Eye (tissue), 1 donor: ENCODE data around the gene SPINT1.
A peak's percentile ranks its signal among the peaks of the same experiment; 100 is the strongest.

Experiments used
- DNase-seq: peaks from one replicate; pipeline ENCODE4 v3.0.0-alpha.2; 2015

SPINT1 gene

GRCh38 chr15:40843885-40844695 lies at the start of gene SPINT1:
Gene SPINT1 (plus strand): TSS chr15:40844048. CDS start chr15:40844555, 507 bp downstream.
- DNase-seq: peak; percentile 41

GRCh38 chr15:40796041-40796440 lies 47.8 kb upstream of the SPINT1 start:
- no peak for DNase-seq

- DNase-seq: no peak
Measured at GRCh38 chr15:40796512-40796911, 47.3 kb upstream of the SPINT1 start.

GRCh38 chr15:40799523-40799922 lies 44.3 kb upstream of the SPINT1 start:
- no peak for DNase-seq

- DNase-seq: no peak
Measured at GRCh38 chr15:40803076-40803475, 40.8 kb upstream of the SPINT1 start.

- DNase-seq: no peak
Measured at GRCh38 chr15:40803688-40804087, 40.2 kb upstream of the SPINT1 start.

GRCh38 chr15:40806672-40807027 lies 37.2 kb upstream of the SPINT1 start:
- DNase-seq: no peak

GRCh38 chr15:40807028-40807887 lies 36.6 kb upstream of the SPINT1 start, which contains the start of the genes DNAJC17 and ZFYVE19:
Gene DNAJC17 (minus strand): TSS chr15:40807473. CDS start chr15:40807446, 27 bp downstream.
Gene ZFYVE19 (plus strand): TSS chr15:40807089. CDS start chr15:40807590, 501 bp downstream.
- peak; percentile 99 for DNase-seq

GRCh38 chr15:40807888-40808461 lies 35.9 kb upstream of the SPINT1 start:
- no peak for DNase-seq

- DNase-seq: no peak
Measured at GRCh38 chr15:40808861-40809450, 34.9 kb upstream of the SPINT1 start.

- no peak for DNase-seq
Measured at GRCh38 chr15:40812721-40813425, 31.0 kb upstream of the SPINT1 start.

- DNase-seq: no peak
Measured at GRCh38 chr15:40815042-40815698, 28.7 kb upstream of the SPINT1 start.

GRCh38 chr15:40819048-40819447 lies 24.8 kb upstream of the SPINT1 start:
- DNase-seq: no peak

- no peak for DNase-seq
Measured at GRCh38 chr15:40821195-40821594, 22.7 kb upstream of the SPINT1 start.

GRCh38 chr15:40823572-40824343 lies 20.1 kb upstream of the SPINT1 start:
- no peak for DNase-seq

- peak; percentile 8 for DNase-seq
Measured at GRCh38 chr15:40825661-40826422, 18.0 kb upstream of the SPINT1 start.

- DNase-seq: no peak
Measured at GRCh38 chr15:40826423-40827075, 17.3 kb upstream of the SPINT1 start.

GRCh38 chr15:40828447-40829036 lies 15.3 kb upstream of the SPINT1 start, which contains the start of gene PPP1R14D:
Gene PPP1R14D (minus strand): TSS chr15:40828708. CDS start chr15:40828641, 67 bp downstream.
- DNase-seq: no peak

- DNase-seq: no peak
Measured at GRCh38 chr15:40829115-40829514, 14.7 kb upstream of the SPINT1 start.
